ENCODE data around the gene MDFIC2.
"Not testable (repeated sequence)": the region's sequence is repeated elsewhere in the genome, so short reads cannot be mapped to it uniquely, and the experiment has no call there.

Gene MDFIC2

GRCh38 chr3:70256566-70256965 lies 55.9 kb downstream of the MDFIC2 start:
- DNase-seq (ENCODE audit: low read depth) = no peak

DNA sequence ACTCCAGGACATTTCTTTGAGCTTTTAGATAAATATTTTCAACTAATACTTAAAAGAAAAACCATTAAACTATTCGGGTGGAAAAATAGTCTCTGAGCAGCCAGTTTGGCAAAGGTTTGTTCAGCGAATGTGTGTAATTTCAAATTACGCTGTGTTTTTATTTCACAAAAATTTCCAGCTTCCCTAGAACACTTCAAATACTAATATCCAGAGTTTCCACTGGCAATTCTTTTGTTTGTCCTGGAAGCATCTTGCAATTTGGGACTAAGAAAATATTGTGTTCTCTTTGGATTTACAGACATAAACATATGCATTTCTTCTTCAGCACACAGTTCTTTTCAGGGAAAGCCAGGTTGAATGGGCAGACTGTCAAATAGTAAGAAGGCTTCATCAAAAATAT lies 61.9 kb downstream of the MDFIC2 start:
- no peak for DNase-seq (ENCODE audit: low read depth)

DNA sequence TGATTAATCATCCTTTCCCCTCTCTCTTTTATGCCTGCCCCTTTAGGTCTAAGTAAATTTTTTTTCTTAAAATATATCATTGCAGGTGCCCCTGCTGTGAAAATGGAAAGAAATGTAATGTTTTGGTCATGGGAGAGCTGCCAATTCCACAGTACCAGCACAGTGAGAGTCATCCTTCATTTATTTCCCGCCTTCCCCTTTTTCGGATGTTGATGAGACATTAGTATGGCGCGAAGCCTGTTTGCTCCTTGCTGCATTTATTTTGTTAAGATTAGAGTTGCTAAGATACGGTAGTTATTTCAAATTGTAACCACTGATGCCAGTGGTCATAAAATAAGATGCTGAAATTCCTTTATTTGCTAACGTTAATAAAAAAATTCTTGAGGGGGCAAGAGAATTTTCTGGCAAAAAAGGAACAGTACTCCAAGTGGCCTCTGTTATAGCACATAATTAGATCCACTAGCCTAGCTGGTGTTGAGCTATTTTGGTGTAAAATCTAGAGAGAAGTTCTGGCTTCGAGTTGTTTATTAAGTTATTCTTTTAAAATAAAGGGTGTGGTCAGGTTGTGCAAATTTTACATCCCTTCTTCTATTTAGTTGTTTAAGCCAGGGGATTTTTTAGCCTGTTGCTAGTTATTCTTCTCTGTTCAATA lies 62.8 kb downstream of the MDFIC2 start:
- DNase-seq (ENCODE audit: low read depth) = no peak

GRCh38 chr3:70248856-70249255 lies 63.6 kb downstream of the MDFIC2 start:
- no peak for DNase-seq (ENCODE audit: low read depth)

GRCh38 chr3:70247955-70248354 lies 64.5 kb downstream of the MDFIC2 start:
- DNase-seq (ENCODE audit: low read depth) = no peak

DNA sequence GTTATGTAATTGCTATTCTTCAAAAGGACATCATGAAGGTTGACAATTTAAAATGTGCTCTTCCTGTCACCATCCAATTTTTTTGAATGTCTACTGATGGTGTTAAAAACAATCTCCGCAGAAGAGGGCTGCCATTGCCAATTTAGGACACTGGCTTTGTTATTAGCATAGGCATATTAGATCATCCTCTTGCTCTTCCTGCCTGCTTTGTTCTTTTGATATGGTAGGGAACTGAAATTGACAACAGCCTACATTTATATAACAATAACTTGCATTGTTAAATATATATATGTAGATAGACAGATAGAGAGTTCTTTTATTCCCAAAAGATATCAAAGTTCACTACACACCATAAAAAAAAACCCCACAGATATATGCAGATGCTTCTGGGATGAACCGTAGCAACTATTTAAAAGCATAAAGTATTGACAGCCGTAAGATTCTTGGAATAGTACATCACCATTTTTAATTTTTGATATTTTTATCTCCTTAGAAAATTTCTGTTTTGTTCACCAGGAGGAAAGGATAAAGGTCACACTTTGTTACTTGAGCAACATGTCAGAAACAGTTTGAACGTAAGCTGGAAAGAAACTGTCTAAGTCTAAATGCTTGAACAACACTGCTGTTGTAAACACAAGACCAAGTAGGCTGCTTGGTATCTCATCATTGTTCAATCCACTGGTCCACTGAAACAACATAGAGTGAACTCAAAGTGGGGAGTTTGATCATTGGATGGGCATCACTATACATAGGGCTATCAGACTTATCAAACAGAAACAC lies 66.5 kb downstream of the MDFIC2 start:
- no peak for DNase-seq (ENCODE audit: low read depth)

GRCh38 chr3:70244422-70244821 lies 68.0 kb downstream of the MDFIC2 start:
- DNase-seq (ENCODE audit: low read depth) = no peak

DNA sequence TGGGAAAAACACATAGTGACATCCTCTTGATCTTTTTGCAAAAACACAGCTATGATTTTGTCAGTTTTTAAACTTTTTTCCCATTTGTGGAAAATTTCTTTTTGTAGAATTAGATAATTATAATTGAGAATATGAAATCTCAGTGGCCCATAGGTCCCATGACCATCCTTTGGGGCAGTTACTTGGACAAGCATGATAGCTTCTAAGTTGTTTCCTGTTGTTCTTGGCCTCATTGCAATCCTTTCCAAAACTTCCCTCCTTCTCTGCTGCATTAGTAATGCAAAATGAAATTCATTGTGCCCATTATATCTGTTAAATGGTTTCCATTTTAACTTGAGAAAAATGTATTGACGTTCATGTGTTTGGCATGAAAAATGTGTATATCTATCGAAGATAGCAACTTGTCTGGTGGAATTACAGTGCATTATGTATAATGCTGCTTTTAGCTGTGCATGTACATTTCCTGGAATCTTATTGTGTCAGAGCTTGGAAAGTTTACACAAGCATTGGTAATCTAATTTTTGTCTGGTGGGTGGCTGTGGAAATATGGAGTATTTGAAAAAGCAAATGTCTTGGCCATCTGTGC lies 70.0 kb downstream of the MDFIC2 start:
- DNase-seq (ENCODE audit: low read depth) = no peak

DNA sequence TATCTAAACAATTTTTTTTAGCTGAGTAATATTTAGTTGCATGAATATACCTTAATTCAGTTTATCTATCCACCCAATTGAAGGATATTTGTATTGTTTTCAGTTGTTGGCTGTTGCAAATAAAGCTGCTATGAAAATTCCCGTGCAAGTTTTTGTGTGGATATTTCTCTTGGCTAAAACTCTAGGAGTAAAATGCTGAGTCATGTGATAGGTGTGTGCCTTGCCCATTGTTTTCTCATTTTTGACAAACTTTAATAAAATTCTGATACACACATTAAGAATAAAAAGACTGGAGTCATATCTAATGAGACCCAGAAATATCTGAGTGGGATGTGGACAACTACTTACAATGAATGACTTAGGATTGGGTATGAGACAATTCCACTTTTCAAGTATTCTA lies 78.6 kb downstream of the MDFIC2 start:
- DNase-seq (ENCODE audit: low read depth) = no peak

GRCh38 chr3:70233112-70233511 lies 79.3 kb downstream of the MDFIC2 start:
- DNase-seq (ENCODE audit: low read depth) = no peak

DNA sequence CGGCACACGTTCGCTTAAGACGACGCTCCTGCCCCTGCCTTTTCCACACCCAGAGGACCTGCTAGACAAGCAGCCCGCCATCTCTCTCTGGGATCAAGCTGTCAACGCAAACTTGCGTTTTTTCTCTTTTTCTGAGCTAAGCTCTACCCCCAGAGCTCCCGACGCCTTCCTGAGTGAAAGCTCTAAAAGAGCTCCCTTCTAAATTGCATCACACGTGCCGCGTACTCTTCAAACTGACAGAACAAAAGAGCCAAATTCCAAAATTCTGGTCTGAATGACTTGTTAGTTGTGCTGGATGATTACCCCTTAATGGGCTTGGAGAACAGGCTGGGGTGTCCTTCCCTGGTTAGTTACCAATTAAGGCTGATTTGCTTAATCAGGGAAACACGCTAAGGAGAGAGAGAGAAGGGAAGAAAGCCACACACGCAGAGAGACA lies 81.2 kb downstream of the MDFIC2 start:
- no peak for DNase-seq (ENCODE audit: low read depth)

DNA sequence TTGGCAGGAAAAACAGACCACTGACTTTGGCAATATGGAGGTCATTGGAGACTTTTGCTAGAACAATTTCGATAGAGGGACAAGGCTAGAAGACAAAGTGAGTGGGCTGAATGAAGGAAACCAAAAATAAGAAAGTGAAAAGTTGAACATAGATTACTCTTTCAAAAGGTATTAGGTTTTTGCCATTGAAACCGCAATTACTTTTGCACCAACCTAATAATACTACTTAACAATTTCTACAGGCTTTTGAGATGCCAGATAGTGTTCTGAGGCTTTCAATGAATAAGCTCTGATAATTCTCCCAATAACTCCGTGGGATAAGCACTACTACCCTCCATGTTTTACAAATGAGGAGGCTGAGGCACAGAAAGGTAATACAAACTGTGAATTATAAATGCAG lies 85.0 kb downstream of the MDFIC2 start:
- DNase-seq (ENCODE audit: low read depth) = no peak

DNA sequence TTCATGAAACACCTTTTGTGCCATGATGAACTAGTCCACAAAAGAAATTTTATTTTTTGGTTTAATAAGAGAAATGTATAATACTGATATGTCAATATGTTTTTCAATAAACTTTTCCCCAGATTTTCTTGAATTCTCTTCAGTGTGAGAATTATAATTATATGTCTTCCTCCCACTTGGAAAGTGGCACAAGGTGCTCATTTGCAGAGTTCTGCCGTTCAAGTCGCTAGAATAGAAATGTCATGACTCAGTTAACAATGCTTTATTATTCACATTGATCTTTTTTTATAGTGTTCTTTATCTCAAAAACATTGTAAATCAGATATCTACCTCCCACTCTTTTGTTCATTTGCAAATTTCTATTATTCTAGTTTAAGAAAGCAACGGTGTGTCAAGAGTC lies 87.3 kb downstream of the MDFIC2 start:
- no peak for DNase-seq (ENCODE audit: low read depth)

- no peak for DNase-seq (ENCODE audit: low read depth)
Measured at GRCh38 chr3:70224337-70224736, 88.1 kb downstream of the MDFIC2 start.

GRCh38 chr3:70218471-70218870 lies 94.0 kb downstream of the MDFIC2 start:
- DNase-seq (ENCODE audit: low read depth) = no peak

DNA sequence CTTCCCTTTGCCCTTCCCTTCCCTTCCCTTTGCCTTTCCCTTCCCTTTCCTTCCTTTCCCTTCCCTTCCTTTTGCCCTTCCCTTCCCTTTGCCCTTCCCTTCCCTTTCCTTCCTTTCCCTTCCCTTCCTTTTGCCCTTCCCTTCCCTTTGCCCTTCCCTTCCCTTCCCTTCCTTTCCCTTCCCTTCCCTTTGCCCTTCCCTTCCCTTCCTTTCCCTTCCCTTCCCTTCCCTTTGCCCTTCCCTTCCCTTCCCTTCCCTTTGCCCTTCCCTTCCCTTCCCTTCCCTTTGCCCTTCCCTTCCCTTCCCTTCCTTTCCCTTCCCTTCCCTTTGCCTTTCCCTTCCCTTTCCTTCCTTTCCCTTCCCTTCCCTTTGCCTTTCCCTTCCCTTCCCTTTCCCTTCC lies 101.2 kb downstream of the MDFIC2 start:
- not testable (repeated sequence) for DNase-seq (ENCODE audit: low read depth)

DNA sequence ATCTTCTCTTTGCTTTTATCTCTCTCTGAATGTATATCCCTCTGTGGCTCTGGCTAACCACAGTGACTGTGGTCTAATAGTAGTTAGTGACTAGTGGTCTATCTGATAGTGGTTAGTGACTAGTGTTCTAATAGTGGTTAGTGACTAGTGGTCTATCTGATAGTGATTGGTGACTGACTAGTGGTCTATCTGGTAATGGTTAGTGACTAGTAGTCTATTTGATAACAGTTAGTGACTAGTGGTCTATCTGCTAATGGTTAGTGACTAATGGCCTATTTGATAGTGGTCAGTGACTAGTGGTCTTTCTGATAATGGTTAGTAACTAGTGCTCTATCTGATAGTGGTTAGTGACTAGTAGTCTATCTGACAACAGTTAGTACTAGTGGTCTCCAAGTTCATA lies 110.5 kb downstream of the MDFIC2 start:
- no peak for DNase-seq (ENCODE audit: low read depth)

DNA sequence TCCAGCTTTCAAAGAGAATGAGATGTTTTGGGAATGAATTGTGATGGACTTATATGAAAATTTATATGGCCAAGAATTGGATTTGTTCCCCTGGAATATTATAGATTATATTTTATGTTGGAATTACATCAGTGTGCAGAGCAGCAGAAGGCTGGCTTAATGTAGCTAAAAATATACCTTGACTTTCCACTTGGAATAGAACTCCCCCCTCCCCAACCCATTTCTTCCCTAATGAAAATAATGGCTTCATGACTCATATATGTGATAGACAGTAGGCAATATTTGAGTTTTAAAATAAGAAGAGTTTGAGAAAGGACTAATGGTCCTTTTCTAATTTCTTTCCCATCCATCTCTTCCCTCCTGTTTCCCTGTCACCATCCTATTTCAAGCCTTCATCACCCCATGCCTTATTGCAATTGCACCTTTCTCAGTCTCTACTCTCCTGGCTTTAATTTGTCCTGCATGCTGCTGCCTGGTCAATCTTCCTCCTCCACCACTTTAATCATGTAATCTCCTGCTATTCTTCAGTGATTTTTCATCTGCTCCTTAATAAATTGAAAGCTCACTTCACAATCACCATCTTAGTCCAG lies 122.5 kb downstream of the MDFIC2 start:
- DNase-seq (ENCODE audit: low read depth) = no peak

- no peak for DNase-seq (ENCODE audit: low read depth)
Measured at GRCh38 chr3:70186221-70186620, 126.2 kb downstream of the MDFIC2 start.

DNA sequence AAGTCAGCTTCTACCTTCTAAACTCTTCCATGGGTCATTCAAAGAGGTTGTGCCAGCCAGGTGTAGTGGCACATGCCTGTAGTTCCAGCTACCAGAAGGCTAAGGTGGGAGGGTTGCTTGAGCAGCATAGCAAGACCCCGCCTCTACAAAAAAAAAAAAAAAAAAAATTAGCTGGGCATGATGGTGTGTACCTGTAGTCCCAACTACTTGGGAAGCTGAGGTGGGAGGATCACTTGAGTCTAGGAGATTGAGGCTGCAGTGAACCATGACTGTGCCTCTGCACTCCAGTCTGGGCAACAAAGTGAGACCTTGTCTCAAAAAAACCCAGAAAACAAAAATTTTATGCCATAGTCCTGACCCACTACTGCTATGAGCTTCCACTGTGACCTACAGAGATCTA lies 126.8 kb downstream of the MDFIC2 start:
- no peak for DNase-seq (ENCODE audit: low read depth)

DNA sequence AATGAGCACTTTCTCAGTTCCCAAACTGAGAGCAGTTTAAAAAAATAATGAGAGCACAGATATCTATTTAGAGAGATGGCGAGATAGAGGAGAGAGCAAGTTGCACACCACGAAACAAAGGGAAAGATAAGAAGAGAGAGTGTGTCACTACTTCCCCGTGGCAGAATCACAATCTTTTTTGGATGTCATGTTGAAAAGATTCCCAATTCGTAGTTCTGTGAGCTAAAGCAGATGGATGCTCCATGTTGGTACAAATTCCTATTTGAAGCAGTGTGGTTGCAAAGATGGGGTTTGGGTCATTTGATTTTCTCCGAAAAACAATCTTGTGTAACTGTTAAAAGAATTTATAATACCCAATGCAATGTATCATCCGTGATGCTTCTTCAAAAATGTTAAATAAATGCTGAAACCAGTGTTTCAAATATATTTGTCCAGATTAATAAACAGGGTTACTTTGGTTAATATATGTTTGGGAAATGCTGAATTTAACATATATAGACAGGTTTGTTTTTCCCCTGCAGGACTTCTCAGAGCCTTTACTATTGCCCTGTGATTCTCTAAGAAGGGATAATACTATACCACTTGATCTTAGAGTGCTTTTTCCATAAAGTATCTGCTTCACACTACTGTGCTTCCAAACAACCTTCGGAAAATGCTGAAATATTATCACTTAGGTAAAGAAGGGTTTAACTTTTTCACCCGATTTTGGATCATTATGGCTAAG lies 128.5 kb downstream of the MDFIC2 start:
- no peak for DNase-seq (ENCODE audit: low read depth)

GRCh38 chr3:70182166-70182565 lies 130.3 kb downstream of the MDFIC2 start:
- no peak for DNase-seq (ENCODE audit: low read depth)
